Common myeloid progenitor, CD34-positive (primary cell): ENCODE measurements around the gene IQGAP2.

Experiments used
- CTCF ChIA-PET: fragments of 350-600 bp; sonication (Branson Sonifier 250); formaldehyde crosslinking; loops from one replicate; lab custom pipeline; 2021; ENCODE audit warnings: antibody characterized with exemption; lab: Charles Lee
- POLR2A ChIA-PET: fragments of 350-600 bp; sonication (Branson Sonifier 250); formaldehyde crosslinking; loops from one replicate; lab custom pipeline; 2021; ENCODE audit warnings: antibody characterized with exemption; lab: Charles Lee
- DNase-seq, 3 donors: peaks; one replicate each; pipeline versions ENCODE4 v3.0.0 to v3.0.0-alpha.2; 2013
- H3K27ac ChIP-seq, 2 experiments: 1 replicate in 1 of 2; 2 replicates in 1 of 2; pipeline ENCODE4 v1.7.0; 2013; ENCODE audit warnings: inconsistent platforms in 2 of 2, low read length in 2 of 2, mild to moderate bottlenecking in 2 of 2, low read depth in 1 of 2, moderate library complexity in 1 of 2; ENCODE audit not compliant: severe bottlenecking in 2 of 2, insufficient read depth in 1 of 2, poor library complexity in 1 of 2
- H3K27me3 ChIP-seq, 5 experiments: replicated peaks in 2 of 5; 1 replicate in 3 of 5; 2 replicates in 2 of 5; pipeline versions ENCODE4 v1.6.1 to v1.7.0; 2013; ENCODE audit warnings: low read length in 4 of 5, mild to moderate bottlenecking in 2 of 5, moderate library complexity in 2 of 5, inconsistent platforms in 1 of 5; ENCODE audit not compliant: insufficient read depth in 5 of 5, control insufficient read depth in 4 of 5
- H3K36me3 ChIP-seq, 4 experiments: 1 replicate in 2 of 4; 2 replicates in 2 of 4; pipeline versions ENCODE4 v1.6.1 to v1.7.0; 2013; ENCODE audit warnings: low read length in 3 of 4, control low read depth in 1 of 4, mild to moderate bottlenecking in 1 of 4; ENCODE audit not compliant: control insufficient read depth in 4 of 4, insufficient read depth in 4 of 4
- H3K4me1 ChIP-seq, 4 experiments: 1 replicate in 3 of 4; 2 replicates in 1 of 4; pipeline versions ENCODE4 v1.6.1 to v1.7.1; 2013; ENCODE audit warnings: low read length in 3 of 4, mild to moderate bottlenecking in 3 of 4, control low read depth in 1 of 4, inconsistent platforms in 1 of 4, moderate library complexity in 1 of 4; ENCODE audit not compliant: control insufficient read depth in 4 of 4, insufficient read depth in 4 of 4; ENCODE audit errors: control extremely low read depth in 1 of 4
- H3K4me3 ChIP-seq, 7 experiments: 1 replicate in 4 of 7; 2 replicates in 3 of 7; pipeline versions ENCODE4 v1.5.1 to v1.7.0; 2013; ENCODE audit warnings: mild to moderate bottlenecking in 7 of 7, low read length in 6 of 7, moderate library complexity in 6 of 7, inconsistent platforms in 2 of 7, low read depth in 2 of 7, control low read depth in 1 of 7; ENCODE audit not compliant: insufficient read depth in 4 of 7, control insufficient read depth in 1 of 7; ENCODE audit errors: extremely low read depth in 1 of 7
- H3K9me3 ChIP-seq, 5 experiments: 1 replicate in 4 of 5; 2 replicates in 1 of 5; pipeline versions ENCODE4 v1.6.1 to v1.7.1; 2013; ENCODE audit warnings: low read length in 4 of 5, mild to moderate bottlenecking in 2 of 5, inconsistent platforms in 1 of 5, low read depth in 1 of 5, moderate library complexity in 1 of 5; ENCODE audit not compliant: control insufficient read depth in 4 of 5, insufficient read depth in 2 of 5; ENCODE audit errors: control extremely low read depth in 1 of 5
- WGBS: methylation state at CpG from one replicate; pipeline ENCODE4 v1.1.5; 2013; ENCODE audit not compliant: insufficient coverage; 5-methylcytosine and 5-hydroxymethylcytosine counted together

The IQGAP2 gene

GRCh38 chr5:76475385-76475784 is 72.3 kb downstream of the IQGAP2 start:
- DNase-seq, result no peak
- ChIA-PET POLR2A (no interaction called here), CTCF (interaction anchor here (1.0 to 2.8 kb wide), 4 partner anchors 8 to 68 kb away, joined by 3 to 10 read pairs (median 5); no protein-coding TSS in a partner anchor)
- WGBS, result 100% methylated on average over 3 of the region's 3 CpGs
- H3K27me3 ChIP-seq, result no peaks in the 10 kb centered on the region
- H3K9me3 ChIP-seq, result no peaks in the 10 kb centered on the region
- no peak overlapping the region for H3K27ac ChIP-seq
- H3K4me1 ChIP-seq, result peaks cover 16 to 62% (median 45%) of the 10 kb centered on the region in 4 experiments
- H3K4me3 ChIP-seq, result no peak overlapping the region
- H3K36me3 ChIP-seq, result peaks cover 0 to 15% (median 13%) of the 10 kb centered on the region in 4 experiments

- WGBS, result 93% methylated on average over 2 of the region's 2 CpGs
- no peak overlapping the region for H3K27ac ChIP-seq
- DNase-seq, result no peak
These were observed 72.9 kb downstream of the IQGAP2 start for GRCh38 chr5:76475936-76476335.

GRCh38 chr5:76476474-76477038 is 73.5 kb downstream of the IQGAP2 start:
- ChIA-PET CTCF (no interaction called here), POLR2A (interaction anchor here (0.7 kb wide), 1 partner anchor 29 kb away, joined by 3 read pairs; no protein-coding TSS in a partner anchor)
- H3K36me3 ChIP-seq, result peaks cover 0 to 15% (median 13%) of the 10 kb centered on the region in 4 experiments
- H3K27me3 ChIP-seq, result no peaks in the 10 kb centered on the region
- H3K4me1 ChIP-seq, result peaks cover 14 to 64% (median 45%) of the 10 kb centered on the region in 4 experiments
- DNase-seq, result no peak
- no peak overlapping the region for H3K27ac ChIP-seq
- H3K9me3 ChIP-seq, result no peaks in the 10 kb centered on the region
- 100% methylated on average over 1 of the region's 3 CpGs for WGBS
- no peak overlapping the region for H3K4me3 ChIP-seq

More at GRCh38 chr5:76475936-76476335, 72.9 kb downstream of the IQGAP2 start:
- Histone ChIP-seq H3K4me1 (peaks cover 14 to 65% (median 47%) of the 10 kb centered on the region in 4 experiments), H3K9me3 (no peaks in the 10 kb centered on the region), H3K4me3 (no peak overlapping the region), H3K27me3 (no peaks in the 10 kb centered on the region), H3K36me3 (peaks cover 0 to 15% (median 13%) of the 10 kb centered on the region in 4 experiments)
- ChIA-PET CTCF (interaction anchor here (2.8 kb wide), 1 partner anchor 7 kb away, joined by 10 read pairs; no protein-coding TSS in a partner anchor), POLR2A (no interaction called here)

- Histone ChIP-seq H3K27ac (no peak overlapping the region), H3K4me3 (no peak overlapping the region), H3K4me1 (peaks cover 14 to 62% (median 44%) of the 10 kb centered on the region in 4 experiments), H3K27me3 (no peaks in the 10 kb centered on the region), H3K9me3 (no peaks in the 10 kb centered on the region), H3K36me3 (peaks cover 0 to 16% (median 14%) of the 10 kb centered on the region in 4 experiments)
- ChIA-PET CTCF (no interaction called here), POLR2A (no interaction called here)
- 100% methylated on average over 1 of the region's 2 CpGs for WGBS
- DNase-seq, result no peak
These were observed 74.0 kb downstream of the IQGAP2 start for GRCh38 chr5:76477061-76477460.

GRCh38 chr5:76477571-76477970 is 74.5 kb downstream of the IQGAP2 start:
- H3K4me1 ChIP-seq, result peaks cover 13 to 60% (median 42%) of the 10 kb centered on the region in 4 experiments
- DNase-seq, result no peak
- CTCF ChIA-PET, result interaction anchor here (1.2 kb wide), 2 partner anchors 17 to 19 kb away, joined by 3 to 4 read pairs; no protein-coding TSS in a partner anchor
- no peak overlapping the region for H3K4me3 ChIP-seq
- peaks cover 0 to 15% (median 14%) of the 10 kb centered on the region in 4 experiments for H3K36me3 ChIP-seq
- POLR2A ChIA-PET, result no interaction called here
- no peak overlapping the region for H3K27ac ChIP-seq
- no peaks in the 10 kb centered on the region for H3K27me3 ChIP-seq
- H3K9me3 ChIP-seq, result no peaks in the 10 kb centered on the region

- POLR2A ChIA-PET, result interaction anchor here (1.4 kb wide), 1 partner anchor 64 kb away, joined by 6 read pairs; no protein-coding TSS in a partner anchor
- WGBS, result 100% methylated on average over 1 of the region's 4 CpGs
These were observed 76.2 kb downstream of the IQGAP2 start for GRCh38 chr5:76479281-76479680.

More at GRCh38 chr5:76479281-76479680, 76.2 kb downstream of the IQGAP2 start:
- no peaks in the 10 kb centered on the region for H3K27me3 ChIP-seq
- H3K9me3 ChIP-seq, result no peaks in the 10 kb centered on the region
- no peak for DNase-seq
- H3K36me3 ChIP-seq, result peaks cover 0 to 15% (median 13%) of the 10 kb centered on the region in 4 experiments
- no peak overlapping the region for H3K4me3 ChIP-seq
- peak overlapping the region in 1 of 2 experiments; percentile 69 for H3K27ac ChIP-seq
- H3K4me1 ChIP-seq, result peaks cover 8 to 57% (median 38%) of the 10 kb centered on the region in 4 experiments
- CTCF ChIA-PET, result interaction anchor here (1.1 to 1.3 kb wide), 2 partner anchors 31 to 46 kb away, joined by 3 to 4 read pairs; no protein-coding TSS in a partner anchor
